Osteocyte (in vitro differentiated cells): ENCODE results near the gene TRRAP. TPM values are rescaled to one million over a fixed set of nuclear protein-coding genes. Genes with fewer than 3 reads are reported as not detected.

Experiments
- DNase-seq: peaks from one replicate; pipeline ENCODE4 v3.0.0; 2021; ENCODE audit warnings: mixed read lengths; ENCODE audit not compliant: unreplicated experiment; ENCODE audit errors: extremely low spot score
- H3K27ac Mint-ChIP-seq: one replicate; pipeline ENCODE4 v1.8.0; 2021; ENCODE audit warnings: mild to moderate bottlenecking, mixed read lengths; ENCODE audit not compliant: unreplicated experiment
- H3K27me3 Mint-ChIP-seq: one replicate; pipeline ENCODE4 v1.8.0; 2021; ENCODE audit warnings: mixed read lengths; ENCODE audit not compliant: unreplicated experiment
- H3K36me3 Mint-ChIP-seq: one replicate; pipeline ENCODE4 v1.8.0; 2021; ENCODE audit warnings: mixed read lengths; ENCODE audit not compliant: unreplicated experiment
- H3K4me1 Mint-ChIP-seq: one replicate; pipeline ENCODE4 v1.8.0; 2021; ENCODE audit warnings: mixed read lengths; ENCODE audit not compliant: unreplicated experiment
- H3K4me3 Mint-ChIP-seq: one replicate; pipeline ENCODE4 v1.8.0; 2021; ENCODE audit warnings: mild to moderate bottlenecking, moderate library complexity, mixed read lengths; ENCODE audit not compliant: unreplicated experiment
- H3K9me3 Mint-ChIP-seq: one replicate; pipeline ENCODE4 v1.8.0; 2021; ENCODE audit warnings: mixed read lengths; ENCODE audit not compliant: unreplicated experiment
- microRNA-seq: library from miRNA; unstranded; fragments of <30 nt; microRNA quantifications from one replicate; pipeline ENCODE4 v1.1.0, GENCODE V29; 2020; ENCODE audit not compliant: unreplicated experiment
- total RNA-seq: library from RNA; stranded (reverse); gene quantifications from 2 replicates; pipeline ENCODE4 v1.2.1, GENCODE V29; 2021
- TF ChIP-seq, protein P1 (sequence below): fragments of 200-600 bp; sonication (generic); IDR thresholded peaks from 2 replicates; pipeline ENCODE4 v1.5.0; 2021; ENCODE audit warnings: antibody characterized with exemption, mild to moderate bottlenecking, moderate library complexity

The TRRAP gene
- total RNA-seq, 1 donor from 2014 or later, result 48.5 TPM

GRCh38 chr7:99050971-99051370 is 172.6 kb downstream of the TRRAP start:
- TF ChIP-seq, protein P1, sequence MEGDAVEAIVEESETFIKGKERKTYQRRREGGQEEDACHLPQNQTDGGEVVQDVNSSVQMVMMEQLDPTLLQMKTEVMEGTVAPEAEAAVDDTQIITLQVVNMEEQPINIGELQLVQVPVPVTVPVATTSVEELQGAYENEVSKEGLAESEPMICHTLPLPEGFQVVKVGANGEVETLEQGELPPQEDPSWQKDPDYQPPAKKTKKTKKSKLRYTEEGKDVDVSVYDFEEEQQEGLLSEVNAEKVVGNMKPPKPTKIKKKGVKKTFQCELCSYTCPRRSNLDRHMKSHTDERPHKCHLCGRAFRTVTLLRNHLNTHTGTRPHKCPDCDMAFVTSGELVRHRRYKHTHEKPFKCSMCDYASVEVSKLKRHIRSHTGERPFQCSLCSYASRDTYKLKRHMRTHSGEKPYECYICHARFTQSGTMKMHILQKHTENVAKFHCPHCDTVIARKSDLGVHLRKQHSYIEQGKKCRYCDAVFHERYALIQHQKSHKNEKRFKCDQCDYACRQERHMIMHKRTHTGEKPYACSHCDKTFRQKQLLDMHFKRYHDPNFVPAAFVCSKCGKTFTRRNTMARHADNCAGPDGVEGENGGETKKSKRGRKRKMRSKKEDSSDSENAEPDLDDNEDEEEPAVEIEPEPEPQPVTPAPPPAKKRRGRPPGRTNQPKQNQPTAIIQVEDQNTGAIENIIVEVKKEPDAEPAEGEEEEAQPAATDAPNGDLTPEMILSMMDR, result no peak
- H3K9me3 Mint-ChIP-seq, result no peaks in the 10 kb centered on the region
- no peak overlapping the region for H3K4me3 Mint-ChIP-seq
- H3K4me1 Mint-ChIP-seq, result no peaks in the 10 kb centered on the region
- no peak for DNase-seq
- H3K27me3 Mint-ChIP-seq, result no peaks in the 10 kb centered on the region
- H3K36me3 Mint-ChIP-seq, result peaks cover 57% of the 10 kb centered on the region
- H3K27ac Mint-ChIP-seq, result no peak overlapping the region

- H3K9me3 Mint-ChIP-seq, result no peaks in the 10 kb centered on the region
- H3K4me3 Mint-ChIP-seq, result no peak overlapping the region
- H3K27me3 Mint-ChIP-seq, result no peaks in the 10 kb centered on the region
- DNase-seq, result no peak
- no peaks in the 10 kb centered on the region for H3K4me1 Mint-ChIP-seq
- TF ChIP-seq, protein P1, result no peak
- H3K36me3 Mint-ChIP-seq, result peaks cover 49% of the 10 kb centered on the region
- no peak overlapping the region for H3K27ac Mint-ChIP-seq
Measured at GRCh38 chr7:99054781-99055180, 176.4 kb downstream of the TRRAP start.

DNA sequence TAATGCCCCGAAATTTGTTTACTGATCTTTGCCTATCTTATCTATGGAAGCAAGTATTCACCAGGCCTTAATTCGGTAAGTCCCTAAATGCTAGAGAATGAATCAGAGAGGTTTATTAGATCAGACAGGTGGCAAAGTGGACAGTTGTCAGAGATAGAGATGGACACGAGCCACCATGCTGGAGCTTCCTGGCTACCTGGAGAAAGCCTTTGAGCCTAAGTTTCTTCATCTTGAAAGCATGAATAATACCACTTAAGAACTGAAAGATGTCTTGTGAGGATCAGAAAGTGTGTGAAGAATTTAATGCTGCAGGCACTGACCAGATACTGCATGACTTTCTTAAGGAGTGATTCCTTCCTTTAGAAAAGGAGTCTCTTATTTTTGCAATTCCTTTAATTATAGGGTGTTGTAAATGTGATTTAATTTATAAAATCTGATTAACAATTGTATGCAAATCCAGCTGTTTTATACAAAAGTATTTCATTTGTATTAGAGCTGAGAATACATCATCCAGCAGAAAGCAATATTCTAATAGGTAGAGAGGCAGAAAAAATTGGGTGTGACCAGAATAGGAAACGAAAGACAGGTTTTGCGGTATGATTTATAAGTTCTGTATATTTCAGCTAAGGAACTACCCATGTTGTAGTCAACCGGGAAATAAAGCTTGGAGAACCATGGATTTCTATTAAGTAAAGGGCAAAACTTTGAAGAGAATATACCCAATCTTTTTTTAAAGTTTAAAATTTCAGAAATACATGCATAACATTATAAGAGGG is 182.9 kb downstream of the TRRAP start:
- peaks cover 2% of the 10 kb centered on the region for H3K4me1 Mint-ChIP-seq
- no peaks in the 10 kb centered on the region for H3K9me3 Mint-ChIP-seq
- H3K4me3 Mint-ChIP-seq, result no peak overlapping the region
- no peak for DNase-seq
- H3K27me3 Mint-ChIP-seq, result no peaks in the 10 kb centered on the region
- H3K36me3 Mint-ChIP-seq, result peaks cover 20% of the 10 kb centered on the region
- TF ChIP-seq, protein P1, result no peak
- no peak overlapping the region for H3K27ac Mint-ChIP-seq

Small RNA genes within 50 kb of the gene (microRNA-seq; reads per million reads assigned to microRNA genes)
- 9.3 reads per million, percentile 10 among the genes with 10 or more reads in this experiment for gene MIR3609

Other genes with a start within 250 kb of the TRRAP start
- gene TMEM130, start 8.5 kb upstream of the TRRAP start, total RNA-seq, result 1.5 and 1.7 TPM in 2 replicates